HG03520 (cell line): Measurements from ENCODE around the gene AVPR1B.

Experiments used
- ATAC-seq: cut with Tn5 transposase; IDR thresholded peaks from one replicate; pipeline ENCODE4 v1.9.1; 2021; ENCODE audit warnings: mild to moderate bottlenecking, moderate library complexity; ENCODE audit not compliant: unreplicated experiment

Gene AVPR1B

GRCh38 chr1:206112600-206113301, 4.4 kb downstream of the AVPR1B start:
- ATAC-seq = no peak

GRCh38 chr1:206111271-206111927, 5.8 kb downstream of the AVPR1B start:
- no peak for ATAC-seq

GRCh38 chr1:206110820-206111219, 6.4 kb downstream of the AVPR1B start:
- ATAC-seq = no peak

GRCh38 chr1:206110161-206110560, 7.0 kb downstream of the AVPR1B start:
- ATAC-seq = no peak

GRCh38 chr1:206109718-206110117, 7.5 kb downstream of the AVPR1B start:
- no peak for ATAC-seq

- ATAC-seq = no peak
Observed at GRCh38 chr1:206108635-206109034, 8.6 kb downstream of the AVPR1B start.

- no peak for ATAC-seq
Observed at GRCh38 chr1:206107168-206107544, 10.0 kb downstream of the AVPR1B start.

- no peak for ATAC-seq
Observed at GRCh38 chr1:206106328-206107167, 10.6 kb downstream of the AVPR1B start.

GRCh38 chr1:206105464-206105995, 11.7 kb downstream of the AVPR1B start:
- no peak for ATAC-seq

GRCh38 chr1:206103979-206104378, 13.2 kb downstream of the AVPR1B start:
- no peak for ATAC-seq

GRCh38 chr1:206102292-206102936, 14.8 kb downstream of the AVPR1B start:
- ATAC-seq = no peak

GRCh38 chr1:206101351-206102045, 15.7 kb downstream of the AVPR1B start:
- no peak for ATAC-seq

- ATAC-seq = no peak
Observed at GRCh38 chr1:206100226-206100815, 16.9 kb downstream of the AVPR1B start.

GRCh38 chr1:206098242-206098919, 18.8 kb downstream of the AVPR1B start:
- no peak for ATAC-seq

- ATAC-seq = no peak
Observed at GRCh38 chr1:206097381-206097780, 19.8 kb downstream of the AVPR1B start.

- ATAC-seq = no peak
Observed at GRCh38 chr1:206094024-206094423, 23.2 kb downstream of the AVPR1B start.

GRCh38 chr1:206089341-206089740, 27.8 kb downstream of the AVPR1B start:
- ATAC-seq = no peak

GRCh38 chr1:206087091-206087490, 30.1 kb downstream of the AVPR1B start:
- no peak for ATAC-seq

- ATAC-seq = no peak
Observed at GRCh38 chr1:206083750-206084149, 33.4 kb downstream of the AVPR1B start.
